ENCODE data around the gene PIK3R6. TPM values are rescaled to one million over a fixed set of nuclear protein-coding genes. Genes with fewer than 3 reads are reported as not detected.

PIK3R6 gene
- total and polyA plus RNA-seq, 10 of the 15 experiments (the other 5 are each of a cell fraction or from before 2014, with no cell fraction given): 6.7 to 146 (median 68.2) TPM

DNA sequence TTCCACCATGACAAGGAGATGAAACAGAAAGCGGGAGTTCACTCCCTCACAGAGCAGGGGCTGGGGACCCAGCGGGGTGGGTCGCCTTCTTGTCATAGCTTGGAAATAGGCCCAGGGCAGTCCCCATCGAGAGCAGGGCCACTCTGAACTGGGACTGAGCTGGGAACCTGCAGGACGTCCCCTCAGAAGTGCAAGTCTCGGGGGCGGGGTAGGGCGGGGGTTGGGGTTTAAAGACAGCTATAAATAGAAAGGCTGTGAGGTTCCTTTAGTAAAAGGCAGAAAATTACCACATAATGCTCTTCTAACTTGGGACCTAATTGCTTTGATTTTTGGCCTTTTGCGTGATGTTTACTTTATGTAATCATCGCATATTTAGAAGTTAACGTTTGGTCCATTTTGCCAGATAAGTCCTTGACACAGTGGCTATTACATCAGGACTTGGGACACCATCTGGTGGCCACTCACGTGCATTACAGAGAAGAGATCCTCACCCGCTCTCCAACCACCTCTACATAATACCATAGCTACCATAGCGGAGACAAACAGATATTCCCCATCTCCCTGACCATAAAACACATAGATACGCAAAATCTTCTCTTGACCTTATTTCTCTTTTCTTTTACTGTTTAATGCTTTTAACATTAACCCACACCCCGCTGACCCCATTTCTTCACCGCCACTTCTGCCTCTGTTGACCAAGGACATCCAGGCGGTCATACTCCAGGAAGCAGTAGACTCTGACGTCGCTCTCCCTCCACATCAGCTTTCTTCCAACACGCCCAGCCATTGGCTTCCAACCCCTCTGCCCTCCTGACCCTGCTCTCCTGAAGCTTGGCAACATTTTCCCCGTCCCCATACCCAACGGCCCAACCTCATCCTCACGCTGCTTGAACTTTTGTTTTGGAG lies 27.5 kb upstream of the PIK3R6 start:
- Histone ChIP-seq H2AFZ (ENCODE audit: control insufficient read depth, low read depth, low read length) (no peak overlapping the region), H3K79me2 (ENCODE audit: control insufficient read depth, insufficient read depth, low read length) (peaks cover 8% of the 10 kb centered on the region), H3K27ac (ENCODE audit: control insufficient read depth, insufficient read depth) (peak overlapping the region; percentile 98), H3K4me2 (ENCODE audit: control insufficient read depth, insufficient read depth) (peak overlapping the region; percentile 31; the same call in 1 of the 2 replicates), H3K9ac (ENCODE audit: control insufficient read depth, insufficient read depth, low read length) (peak overlapping the region; percentile 27; the same call in 1 of the 2 replicates), H3K27me3 (replicated peaks in 1 of 2; ENCODE audit: control insufficient read depth in 2 of 2, insufficient read depth in 2 of 2, low read length in 1 of 2) (no peaks in the 10 kb centered on the region), H3K36me3 (ENCODE audit: control insufficient read depth in 2 of 2, insufficient read depth in 2 of 2, low read length in 1 of 2) (peaks cover 5 to 18% of the 10 kb centered on the region in 2 experiments; a peak in 3 of 4 replicates), H3K4me1 (ENCODE audit: control insufficient read depth, insufficient read depth, low read length) (peaks cover 71% of the 10 kb centered on the region), H3K9me3 (replicated peaks; ENCODE audit: control insufficient read depth, insufficient read depth, low read length) (no peaks in the 10 kb centered on the region), H4K20me1 (ENCODE audit: control insufficient read depth, insufficient read depth) (no peaks in the 10 kb centered on the region), H3K4me3 (peak overlapping the region; percentile 14; the same call in 1 of the 2 replicates)
- WGBS (ENCODE audit: insufficient coverage, insufficient replicate concordance, low lambda C conversion rate, missing lambda C conversion rate): 44% methylated on average over 24 of the region's 24 CpGs
- intact Hi-C loops (cut with micrococcal nuclease; ENCODE audit: unreplicated experiment): loop anchor here (1.0 to 10.0 kb wide), 5 partner anchors 88 to 480 kb away; no protein-coding TSS in a partner anchor
- peak; percentile 66 for ATAC-seq
- POLR2A ChIA-PET: interaction anchor here (0.5 to 8.2 kb wide), 9 partner anchors 9 to 88 kb away, joined by 3 to 74 read pairs (median 4); no protein-coding TSS in a partner anchor
- in situ Hi-C loops (cut with MboI): loop anchor here (5.0 kb wide), 1 partner anchor 138 kb away; the partner anchor contains the start of gene SPDYE4
- peak; percentile 65 for DNase-seq (ENCODE audit: low read depth, low spot score)
- FAIRE-seq: no peak
- CTCF ChIA-PET: interaction anchor here (0.6 to 11.1 kb wide), 41 partner anchors 14 to 776 kb away, joined by 3 to 162 read pairs (median 6); partner anchors contain the start of gene PIK3R6
- BruUV-seq (replicated peaks): no TSS peak
- RAD21 ChIA-PET (ENCODE audit: unreplicated experiment): interaction anchor here (0.7 to 7.7 kb wide), 32 partner anchors 8 to 485 kb away, joined by 3 to 115 read pairs (median 6); partner anchors contain the start of genes PIK3R5 and PIK3R6
- SMC1A ChIA-PET (ENCODE audit: uncharacterized antibody, unreplicated experiment): interaction anchor here (0.6 to 13.6 kb wide), 38 partner anchors 15 to 511 kb away, joined by 3 to 208 read pairs (median 5); partner anchors contain the start of genes PIK3R5 and PIK3R6
- TF ChIP-seq EGR1 (IDR thresholded peaks at IDR 0.05; ENCODE audit: borderline replicate concordance in 1 of 2, low read depth in 2 of 2, low read length in 2 of 2) (peak in 1 of 2 experiments; percentile 55; a peak in 1 of 3 replicates), EP300 (IDR thresholded peaks at IDR 0.05; ENCODE audit: borderline replicate concordance in 1 of 2, control insufficient read depth in 1 of 2, low read depth in 2 of 2, low read length in 2 of 2) (no peak), RBBP5 (conservative IDR thresholded peaks at IDR 0.05) (no peak), CBFB (IDR thresholded peaks at IDR 0.05; ENCODE audit: low read depth) (no peak)
- TF ChIP-seq, protein P1, sequence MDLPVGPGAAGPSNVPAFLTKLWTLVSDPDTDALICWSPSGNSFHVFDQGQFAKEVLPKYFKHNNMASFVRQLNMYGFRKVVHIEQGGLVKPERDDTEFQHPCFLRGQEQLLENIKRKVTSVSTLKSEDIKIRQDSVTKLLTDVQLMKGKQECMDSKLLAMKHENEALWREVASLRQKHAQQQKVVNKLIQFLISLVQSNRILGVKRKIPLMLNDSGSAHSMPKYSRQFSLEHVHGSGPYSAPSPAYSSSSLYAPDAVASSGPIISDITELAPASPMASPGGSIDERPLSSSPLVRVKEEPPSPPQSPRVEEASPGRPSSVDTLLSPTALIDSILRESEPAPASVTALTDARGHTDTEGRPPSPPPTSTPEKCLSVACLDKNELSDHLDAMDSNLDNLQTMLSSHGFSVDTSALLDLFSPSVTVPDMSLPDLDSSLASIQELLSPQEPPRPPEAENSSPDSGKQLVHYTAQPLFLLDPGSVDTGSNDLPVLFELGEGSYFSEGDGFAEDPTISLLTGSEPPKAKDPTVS (IDR thresholded peaks at IDR 0.05; ENCODE audit: low read depth, low read length): no peak
- TF ChIP-seq, protein P2, sequence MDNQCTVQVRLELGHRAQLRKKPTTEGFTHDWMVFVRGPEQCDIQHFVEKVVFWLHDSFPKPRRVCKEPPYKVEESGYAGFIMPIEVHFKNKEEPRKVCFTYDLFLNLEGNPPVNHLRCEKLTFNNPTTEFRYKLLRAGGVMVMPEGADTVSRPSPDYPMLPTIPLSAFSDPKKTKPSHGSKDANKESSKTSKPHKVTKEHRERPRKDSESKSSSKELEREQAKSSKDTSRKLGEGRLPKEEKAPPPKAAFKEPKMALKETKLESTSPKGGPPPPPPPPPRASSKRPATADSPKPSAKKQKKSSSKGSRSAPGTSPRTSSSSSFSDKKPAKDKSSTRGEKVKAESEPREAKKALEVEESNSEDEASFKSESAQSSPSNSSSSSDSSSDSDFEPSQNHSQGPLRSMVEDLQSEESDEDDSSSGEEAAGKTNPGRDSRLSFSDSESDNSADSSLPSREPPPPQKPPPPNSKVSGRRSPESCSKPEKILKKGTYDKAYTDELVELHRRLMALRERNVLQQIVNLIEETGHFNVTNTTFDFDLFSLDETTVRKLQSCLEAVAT (IDR thresholded peaks at IDR 0.05): peak; percentile 79
- TF ChIP-seq, protein P3, sequence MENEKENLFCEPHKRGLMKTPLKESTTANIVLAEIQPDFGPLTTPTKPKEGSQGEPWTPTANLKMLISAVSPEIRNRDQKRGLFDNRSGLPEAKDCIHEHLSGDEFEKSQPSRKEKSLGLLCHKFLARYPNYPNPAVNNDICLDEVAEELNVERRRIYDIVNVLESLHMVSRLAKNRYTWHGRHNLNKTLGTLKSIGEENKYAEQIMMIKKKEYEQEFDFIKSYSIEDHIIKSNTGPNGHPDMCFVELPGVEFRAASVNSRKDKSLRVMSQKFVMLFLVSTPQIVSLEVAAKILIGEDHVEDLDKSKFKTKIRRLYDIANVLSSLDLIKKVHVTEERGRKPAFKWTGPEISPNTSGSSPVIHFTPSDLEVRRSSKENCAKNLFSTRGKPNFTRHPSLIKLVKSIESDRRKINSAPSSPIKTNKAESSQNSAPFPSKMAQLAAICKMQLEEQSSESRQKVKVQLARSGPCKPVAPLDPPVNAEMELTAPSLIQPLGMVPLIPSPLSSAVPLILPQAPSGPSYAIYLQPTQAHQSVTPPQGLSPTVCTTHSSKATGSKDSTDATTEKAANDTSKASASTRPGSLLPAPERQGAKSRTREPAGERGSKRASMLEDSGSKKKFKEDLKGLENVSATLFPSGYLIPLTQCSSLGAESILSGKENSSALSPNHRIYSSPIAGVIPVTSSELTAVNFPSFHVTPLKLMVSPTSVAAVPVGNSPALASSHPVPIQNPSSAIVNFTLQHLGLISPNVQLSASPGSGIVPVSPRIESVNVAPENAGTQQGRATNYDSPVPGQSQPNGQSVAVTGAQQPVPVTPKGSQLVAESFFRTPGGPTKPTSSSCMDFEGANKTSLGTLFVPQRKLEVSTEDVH (IDR thresholded peaks at IDR 0.05; ENCODE audit: low read depth, partially characterized antibody): peak; percentile 20
- TF ChIP-seq, protein P4, sequence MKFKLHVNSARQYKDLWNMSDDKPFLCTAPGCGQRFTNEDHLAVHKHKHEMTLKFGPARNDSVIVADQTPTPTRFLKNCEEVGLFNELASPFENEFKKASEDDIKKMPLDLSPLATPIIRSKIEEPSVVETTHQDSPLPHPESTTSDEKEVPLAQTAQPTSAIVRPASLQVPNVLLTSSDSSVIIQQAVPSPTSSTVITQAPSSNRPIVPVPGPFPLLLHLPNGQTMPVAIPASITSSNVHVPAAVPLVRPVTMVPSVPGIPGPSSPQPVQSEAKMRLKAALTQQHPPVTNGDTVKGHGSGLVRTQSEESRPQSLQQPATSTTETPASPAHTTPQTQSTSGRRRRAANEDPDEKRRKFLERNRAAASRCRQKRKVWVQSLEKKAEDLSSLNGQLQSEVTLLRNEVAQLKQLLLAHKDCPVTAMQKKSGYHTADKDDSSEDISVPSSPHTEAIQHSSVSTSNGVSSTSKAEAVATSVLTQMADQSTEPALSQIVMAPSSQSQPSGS (IDR thresholded peaks at IDR 0.05; ENCODE audit: low read length): no peak
- TF ChIP-seq, protein P5, sequence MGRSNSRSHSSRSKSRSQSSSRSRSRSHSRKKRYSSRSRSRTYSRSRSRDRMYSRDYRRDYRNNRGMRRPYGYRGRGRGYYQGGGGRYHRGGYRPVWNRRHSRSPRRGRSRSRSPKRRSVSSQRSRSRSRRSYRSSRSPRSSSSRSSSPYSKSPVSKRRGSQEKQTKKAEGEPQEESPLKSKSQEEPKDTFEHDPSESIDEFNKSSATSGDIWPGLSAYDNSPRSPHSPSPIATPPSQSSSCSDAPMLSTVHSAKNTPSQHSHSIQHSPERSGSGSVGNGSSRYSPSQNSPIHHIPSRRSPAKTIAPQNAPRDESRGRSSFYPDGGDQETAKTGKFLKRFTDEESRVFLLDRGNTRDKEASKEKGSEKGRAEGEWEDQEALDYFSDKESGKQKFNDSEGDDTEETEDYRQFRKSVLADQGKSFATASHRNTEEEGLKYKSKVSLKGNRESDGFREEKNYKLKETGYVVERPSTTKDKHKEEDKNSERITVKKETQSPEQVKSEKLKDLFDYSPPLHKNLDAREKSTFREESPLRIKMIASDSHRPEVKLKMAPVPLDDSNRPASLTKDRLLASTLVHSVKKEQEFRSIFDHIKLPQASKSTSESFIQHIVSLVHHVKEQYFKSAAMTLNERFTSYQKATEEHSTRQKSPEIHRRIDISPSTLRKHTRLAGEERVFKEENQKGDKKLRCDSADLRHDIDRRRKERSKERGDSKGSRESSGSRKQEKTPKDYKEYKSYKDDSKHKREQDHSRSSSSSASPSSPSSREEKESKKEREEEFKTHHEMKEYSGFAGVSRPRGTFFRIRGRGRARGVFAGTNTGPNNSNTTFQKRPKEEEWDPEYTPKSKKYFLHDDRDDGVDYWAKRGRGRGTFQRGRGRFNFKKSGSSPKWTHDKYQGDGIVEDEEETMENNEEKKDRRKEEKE (IDR thresholded peaks at IDR 0.05): no peak

All from GM12878 (cell line).